HCT116 (cell line): ENCODE results near the gene TEDDM1. TPM values are rescaled to one million over a fixed set of nuclear protein-coding genes. Genes with fewer than 3 reads are reported as not detected.

Experiments
- ATAC-seq: fragments of 200-7000 bp; cut with Tn5 transposase; 2 replicates; pipeline ENCODE4 v1.9.1; 2020; ENCODE audit warnings: mild to moderate bottlenecking, moderate library complexity
- BruUV-seq: library from RNA; stranded (reverse); fragments of 400-500 nt; replicated peaks from 2 replicates; lab custom pipeline; 2021; lab: Mats Ljungman, UMichigan
- CTCF ChIA-PET: fragments of 300-600 bp; sonication (Branson Sonifier 250); formaldehyde crosslinking; loops from one replicate; lab custom pipeline; 2021; ENCODE audit warnings: antibody characterized with exemption; lab: Charles Lee
- POLR2A ChIA-PET: fragments of 300-600, 350-600 bp; sonication (Branson Sonifier 250); formaldehyde crosslinking; loops from one replicate; lab custom pipeline; 2021; ENCODE audit warnings: antibody characterized with exemption; lab: Charles Lee
- RAD21 ChIA-PET, 2 experiments: fragments of 300-600 bp; sonication (Branson Sonifier 250); formaldehyde crosslinking; loops; one replicate each; lab custom pipeline; 2023; ENCODE audit warnings: low total read pairs in 2 of 2; ENCODE audit not compliant: uncharacterized antibody in 2 of 2, unreplicated experiment in 2 of 2, low non-redundant PET in 1 of 2; lab: Charles Lee
- DNase-seq: peaks from one replicate; pipeline ENCODE4 v3.0.0-alpha.2; 2010; ENCODE audit warnings: low read depth, low spot score
- H2AFZ ChIP-seq: fragments of 200-600 bp; shearing (Covaris generic), sonication (generic); 2 replicates; pipeline ENCODE4 v1.6.1; 2017; ENCODE audit warnings: low read depth, mixed run types, mixed read lengths, antibody characterized with exemption, low read length; ENCODE audit not compliant: poor library complexity, severe bottlenecking
- H3K27ac ChIP-seq: 2 replicates; pipeline ENCODE4 v1.5.1; 2012; ENCODE audit warnings: low read depth, low read length
- H3K27me3 ChIP-seq: fragments of 200-600 bp; sonication (generic); 2 replicates; pipeline ENCODE4 v1.6.1; 2016; ENCODE audit warnings: mixed run types, low read length, mixed read lengths; ENCODE audit not compliant: insufficient read depth
- H3K36me3 ChIP-seq, 2 experiments: fragments of 200-500 bp in 1 of 2; fragments of 200-600 bp in 1 of 2; sonication (Bioruptor generic) in 1 of 2; sonication (generic) in 1 of 2; 2 replicates each; pipeline versions ENCODE4 v1.5.1 to v1.6.1; 2014 to 2016; ENCODE audit warnings: low read length in 2 of 2, inconsistent platforms in 1 of 2, mixed read lengths in 1 of 2, mixed run types in 1 of 2; ENCODE audit not compliant: insufficient read depth in 2 of 2, control insufficient read depth in 1 of 2
- H3K4me1 ChIP-seq, 2 experiments: fragments of 200-600 bp in 1 of 2; sonication (generic) in 1 of 2; 2 replicates each; pipeline versions ENCODE4 v1.5.1 to v1.6.1; 2012 to 2017; ENCODE audit warnings: low read length in 2 of 2, inconsistent platforms in 1 of 2, mild to moderate bottlenecking in 1 of 2, mixed read lengths in 1 of 2, mixed run types in 1 of 2, moderate library complexity in 1 of 2; ENCODE audit not compliant: insufficient read depth in 2 of 2, control insufficient read depth in 1 of 2
- H3K4me2 ChIP-seq: fragments of 200-600 bp; sonication (generic); 2 replicates; pipeline ENCODE4 v1.6.1; 2017; ENCODE audit warnings: mixed run types, low read length, mixed read lengths
- H3K4me3 ChIP-seq, 2 experiments: fragments of 200-600 bp in 1 of 2; sonication (generic) in 1 of 2; replicated peaks in 1 of 2; 2 replicates each; pipeline ENCODE4 v1.5.1; 2011 to 2016; ENCODE audit warnings: low read length in 2 of 2, control low read depth in 1 of 2, low read depth in 1 of 2, mild to moderate bottlenecking in 1 of 2, mixed read lengths in 1 of 2, mixed run types in 1 of 2
- H3K79me2 ChIP-seq: fragments of 200-600 bp; sonication (generic); 2 replicates; pipeline ENCODE4 v1.6.1; 2017; ENCODE audit warnings: mild to moderate bottlenecking, mixed run types, low read length, moderate library complexity, mixed read lengths; ENCODE audit not compliant: insufficient read depth
- H3K9ac ChIP-seq: fragments of 200-600 bp; sonication (generic); 2 replicates; pipeline ENCODE4 v1.6.1; 2016; ENCODE audit warnings: low read length, mixed read lengths
- H3K9me2 ChIP-seq: fragments of 200-600 bp; sonication (generic), shearing (Covaris generic); 2 replicates; pipeline ENCODE4 v1.6.1; 2017; ENCODE audit warnings: mixed run types, mild to moderate bottlenecking, moderate library complexity; ENCODE audit not compliant: insufficient read depth
- H3K9me3 ChIP-seq, 2 experiments: fragments of 200-500 bp in 1 of 2; fragments of 200-600 bp in 1 of 2; sonication (Bioruptor generic) in 1 of 2; sonication (generic) in 1 of 2; 2 replicates each; pipeline ENCODE4 v1.6.1; 2014 to 2017; ENCODE audit warnings: low read length in 2 of 2, mixed read lengths in 2 of 2, inconsistent platforms in 1 of 2, low read depth in 1 of 2, mild to moderate bottlenecking in 1 of 2, mixed run types in 1 of 2, moderate library complexity in 1 of 2; ENCODE audit not compliant: control insufficient read depth in 1 of 2, insufficient read depth in 1 of 2
- H4K20me1 ChIP-seq: fragments of 200-600 bp; sonication (generic), shearing (Covaris generic); 2 replicates; pipeline ENCODE4 v1.6.1; 2017; ENCODE audit warnings: mixed run types, mild to moderate bottlenecking, moderate library complexity; ENCODE audit not compliant: insufficient read depth
- CEBPB ChIP-seq: IDR thresholded peaks from 2 replicates; pipeline ENCODE4 v1.6.1; 2012; ENCODE audit warnings: low read depth
- EZH2 ChIP-seq: fragments of 200-600 bp; sonication (generic); IDR thresholded peaks from 2 replicates; pipeline ENCODE4 v1.6.1; 2017; ENCODE audit warnings: antibody characterized with exemption, mixed run types
- EZH2phosphoT487 ChIP-seq: fragments of 200-600 bp; IDR thresholded peaks from 2 replicates; pipeline ENCODE4 v1.6.1; 2018; ENCODE audit warnings: antibody characterized with exemption, borderline replicate concordance
- ZNF274 ChIP-seq: fragments of 200-500 bp; sonication (Bioruptor generic); IDR thresholded peaks from 2 replicates; pipeline ENCODE4 v1.6.1; 2014; ENCODE audit warnings: mild to moderate bottlenecking, low read depth, low read length, inconsistent platforms
- intact Hi-C: fragments of 100-400 bp; cut with micrococcal nuclease; formaldehyde crosslinking; loops from 2 replicates; pipeline ENCODE4 v1.10.0; 2022
- total RNA-seq: library from RNA; stranded (reverse); gene quantifications from one replicate; pipeline ENCODE4 v1.2.1, GENCODE V29; 2021; ENCODE audit not compliant: unreplicated experiment
- TF ChIP-seq, protein P1 (sequence below): IDR thresholded peaks from 2 replicates; pipeline ENCODE4 v1.6.1; 2011; ENCODE audit warnings: mild to moderate bottlenecking, low read length, moderate library complexity; ENCODE audit not compliant: insufficient replicate concordance; ENCODE audit errors: extremely low read depth
- TF ChIP-seq, protein P2 (sequence below), 3 experiments: fragments of 200-600 bp in 1 of 3; sonication (generic) in 1 of 3; IDR thresholded peaks in 2 of 3; conservative IDR thresholded peaks in 1 of 3; 2 replicates each; pipeline ENCODE4 v1.5.1; 2012 to 2017; ENCODE audit warnings: low read depth in 2 of 3, low read length in 2 of 3, antibody characterized with exemption in 1 of 3, borderline replicate concordance in 1 of 3, control low read depth in 1 of 3, mild to moderate bottlenecking in 1 of 3, mixed read lengths in 1 of 3, mixed run types in 1 of 3, moderate library complexity in 1 of 3; ENCODE audit not compliant: insufficient read depth in 1 of 3

TEDDM1 gene
- total RNA-seq, 1 experiment from 2014 or later = not detected

DNA sequence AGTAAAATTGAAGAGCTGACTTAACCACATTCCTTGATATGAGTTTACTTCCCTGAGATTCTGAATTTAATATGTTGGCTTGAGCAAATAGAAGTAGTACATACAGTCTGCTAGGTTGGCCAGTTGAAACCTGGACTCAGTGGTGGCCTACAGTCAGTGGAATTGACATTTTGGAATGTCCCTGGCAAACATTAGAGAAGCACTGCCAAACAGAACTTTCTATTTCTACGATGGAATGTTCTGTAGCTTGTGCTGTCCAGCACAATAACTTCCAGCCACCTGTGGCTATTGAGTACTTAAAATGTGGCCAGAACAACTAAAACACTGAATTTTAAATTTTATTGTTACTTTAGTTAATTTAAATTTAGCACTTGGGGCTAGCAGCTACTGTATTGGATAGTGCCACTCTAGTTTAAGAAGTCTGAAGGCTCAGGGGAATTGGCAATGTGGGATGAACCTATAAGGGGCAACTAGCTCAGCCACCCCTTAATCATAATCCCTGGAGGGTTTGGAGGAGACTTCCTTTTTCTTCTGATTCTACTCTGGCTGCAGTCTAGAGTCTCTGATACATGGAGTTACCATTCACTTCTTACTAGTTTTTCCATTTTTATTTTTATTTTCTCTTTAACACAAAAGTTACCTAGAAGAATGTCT lies 10.3 kb upstream of the TEDDM1 start:
- Histone ChIP-seq H3K36me3 (no peaks in the 10 kb centered on the region), H3K9ac (no peak overlapping the region), H3K79me2 (no peaks in the 10 kb centered on the region), H3K4me3 (no peak overlapping the region), H2AFZ (no peak overlapping the region), H3K4me1 (no peaks in the 10 kb centered on the region), H3K27ac (no peak overlapping the region), H4K20me1 (no peaks in the 10 kb centered on the region), H3K4me2 (no peak overlapping the region), H3K27me3 (no peaks in the 10 kb centered on the region), H3K9me3 (no peaks in the 10 kb centered on the region), H3K9me2 (no peaks in the 10 kb centered on the region)
- ChIA-PET POLR2A (interaction anchor here (1.0 kb wide), 1 partner anchor 19 kb away, joined by 3 read pairs; the partner anchor contains the start of gene GLUL), CTCF (no interaction called here), RAD21 (no interaction called here)
- no peak for ATAC-seq
- no TSS peak for BruUV-seq
- intact Hi-C loops = no loop called here
- no peak for TF ChIP-seq EZH2phosphoT487
- TF ChIP-seq CEBPB = no peak
- TF ChIP-seq, protein P1, sequence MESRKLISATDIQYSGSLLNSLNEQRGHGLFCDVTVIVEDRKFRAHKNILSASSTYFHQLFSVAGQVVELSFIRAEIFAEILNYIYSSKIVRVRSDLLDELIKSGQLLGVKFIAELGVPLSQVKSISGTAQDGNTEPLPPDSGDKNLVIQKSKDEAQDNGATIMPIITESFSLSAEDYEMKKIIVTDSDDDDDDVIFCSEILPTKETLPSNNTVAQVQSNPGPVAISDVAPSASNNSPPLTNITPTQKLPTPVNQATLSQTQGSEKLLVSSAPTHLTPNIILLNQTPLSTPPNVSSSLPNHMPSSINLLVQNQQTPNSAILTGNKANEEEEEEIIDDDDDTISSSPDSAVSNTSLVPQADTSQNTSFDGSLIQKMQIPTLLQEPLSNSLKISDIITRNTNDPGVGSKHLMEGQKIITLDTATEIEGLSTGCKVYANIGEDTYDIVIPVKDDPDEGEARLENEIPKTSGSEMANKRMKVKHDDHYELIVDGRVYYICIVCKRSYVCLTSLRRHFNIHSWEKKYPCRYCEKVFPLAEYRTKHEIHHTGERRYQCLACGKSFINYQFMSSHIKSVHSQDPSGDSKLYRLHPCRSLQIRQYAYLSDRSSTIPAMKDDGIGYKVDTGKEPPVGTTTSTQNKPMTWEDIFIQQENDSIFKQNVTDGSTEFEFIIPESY = no peak
- no peak for TF ChIP-seq ZNF274
- no peak for DNase-seq

- no peaks in the 10 kb centered on the region for H4K20me1 ChIP-seq
- no peak overlapping the region for H2AFZ ChIP-seq
- H3K79me2 ChIP-seq = no peaks in the 10 kb centered on the region
- POLR2A ChIA-PET = no interaction called here
- H3K4me1 ChIP-seq = no peaks in the 10 kb centered on the region
- no peak overlapping the region for H3K4me3 ChIP-seq
- RAD21 ChIA-PET = no interaction called here
- H3K9ac ChIP-seq = no peak overlapping the region
- BruUV-seq = no TSS peak
- ATAC-seq (peak; percentile 67), DNase-seq (no peak)
- H3K36me3 ChIP-seq = no peaks in the 10 kb centered on the region
- no peaks in the 10 kb centered on the region for H3K9me3 ChIP-seq
- no peak overlapping the region for H3K4me2 ChIP-seq
- CTCF ChIA-PET = no interaction called here
- H3K27me3 ChIP-seq = no peaks in the 10 kb centered on the region
- no peak for TF ChIP-seq EZH2
- TF ChIP-seq, protein P2, sequence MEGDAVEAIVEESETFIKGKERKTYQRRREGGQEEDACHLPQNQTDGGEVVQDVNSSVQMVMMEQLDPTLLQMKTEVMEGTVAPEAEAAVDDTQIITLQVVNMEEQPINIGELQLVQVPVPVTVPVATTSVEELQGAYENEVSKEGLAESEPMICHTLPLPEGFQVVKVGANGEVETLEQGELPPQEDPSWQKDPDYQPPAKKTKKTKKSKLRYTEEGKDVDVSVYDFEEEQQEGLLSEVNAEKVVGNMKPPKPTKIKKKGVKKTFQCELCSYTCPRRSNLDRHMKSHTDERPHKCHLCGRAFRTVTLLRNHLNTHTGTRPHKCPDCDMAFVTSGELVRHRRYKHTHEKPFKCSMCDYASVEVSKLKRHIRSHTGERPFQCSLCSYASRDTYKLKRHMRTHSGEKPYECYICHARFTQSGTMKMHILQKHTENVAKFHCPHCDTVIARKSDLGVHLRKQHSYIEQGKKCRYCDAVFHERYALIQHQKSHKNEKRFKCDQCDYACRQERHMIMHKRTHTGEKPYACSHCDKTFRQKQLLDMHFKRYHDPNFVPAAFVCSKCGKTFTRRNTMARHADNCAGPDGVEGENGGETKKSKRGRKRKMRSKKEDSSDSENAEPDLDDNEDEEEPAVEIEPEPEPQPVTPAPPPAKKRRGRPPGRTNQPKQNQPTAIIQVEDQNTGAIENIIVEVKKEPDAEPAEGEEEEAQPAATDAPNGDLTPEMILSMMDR (IDR thresholded peaks at IDR 0.05 in 2 of 3, conservative IDR thresholded peaks at IDR 0.05 in 1 of 3; ENCODE audit: borderline replicate concordance in 1 of 3, insufficient read depth in 1 of 3, low read depth in 2 of 3, low read length in 2 of 3) = peak in 1 of 3 experiments; percentile 25; a peak in 2 of 6 replicates
- H3K27ac ChIP-seq = no peak overlapping the region
- intact Hi-C loops = no loop called here
- H3K9me2 ChIP-seq = no peaks in the 10 kb centered on the region
Measured at GRCh38 chr1:182410138-182410537, 9.7 kb upstream of the TEDDM1 start.
